ENCODE measurements around the gene LETM1.

GRCh38 chr4:1771555-1772305, 84.2 kb downstream of the LETM1 start:
- TF ChIP-seq CTCF (IDR thresholded peaks at IDR 0.05; ENCODE audit: low read depth, low read length, missing input control) (no peak), MAX (IDR thresholded peaks at IDR 0.05) (no peak), YY1 (IDR thresholded peaks at IDR 0.05) (no peak), REST (IDR thresholded peaks at IDR 0.05) (no peak), GABPA (IDR thresholded peaks at IDR 0.05 in 1 of 2, conservative IDR thresholded peaks at IDR 0.05 in 1 of 2) (no peak), FOXA1 (IDR thresholded peaks at IDR 0.05) (no peak), RAD21 (IDR thresholded peaks at IDR 0.05) (no peak), SP1 (IDR thresholded peaks at IDR 0.05) (no peak), NR2F2 (IDR thresholded peaks at IDR 0.05) (no peak), ATF3 (IDR thresholded peaks at IDR 0.05) (no peak), EGR1 (IDR thresholded peaks at IDR 0.05; ENCODE audit: low read depth in 2 of 2) (no peak), JUND (IDR thresholded peaks at IDR 0.05) (no peak), TAF1 (conservative IDR thresholded peaks at IDR 0.05) (no peak)

Measured in liver (tissue), 3 donors.